GM21529 (cell line): Measurements from ENCODE around the gene NAV3.

ENCODE experiments used
- ATAC-seq: cut with Tn5 transposase; IDR thresholded peaks from one replicate; pipeline ENCODE4 v1.9.1; 2021; ENCODE audit not compliant: unreplicated experiment

Gene NAV3

DNA sequence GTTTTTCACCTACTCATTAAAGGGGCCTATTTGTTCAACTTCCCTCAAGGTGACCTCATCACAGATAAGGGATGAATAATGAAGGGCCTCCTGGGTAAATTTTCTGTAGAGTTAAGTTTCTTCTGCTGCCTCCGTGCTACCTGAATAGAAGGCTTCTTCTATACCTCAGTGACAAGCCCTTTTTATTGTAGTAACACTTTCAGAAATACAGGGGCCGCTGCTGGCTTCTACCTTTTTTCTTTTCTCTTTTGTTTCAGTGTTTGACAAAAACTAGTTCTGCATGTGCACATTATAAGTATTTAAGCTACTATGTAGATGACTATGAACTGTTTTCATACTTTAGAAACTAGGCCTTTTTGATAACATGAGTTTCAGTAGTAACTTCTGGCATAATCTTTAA is 207.0 kb downstream of the NAV3 start:
- ATAC-seq = no peak

GRCh38 chr12:78038541-78038940 is 207.8 kb downstream of the NAV3 start:
- no peak for ATAC-seq

DNA sequence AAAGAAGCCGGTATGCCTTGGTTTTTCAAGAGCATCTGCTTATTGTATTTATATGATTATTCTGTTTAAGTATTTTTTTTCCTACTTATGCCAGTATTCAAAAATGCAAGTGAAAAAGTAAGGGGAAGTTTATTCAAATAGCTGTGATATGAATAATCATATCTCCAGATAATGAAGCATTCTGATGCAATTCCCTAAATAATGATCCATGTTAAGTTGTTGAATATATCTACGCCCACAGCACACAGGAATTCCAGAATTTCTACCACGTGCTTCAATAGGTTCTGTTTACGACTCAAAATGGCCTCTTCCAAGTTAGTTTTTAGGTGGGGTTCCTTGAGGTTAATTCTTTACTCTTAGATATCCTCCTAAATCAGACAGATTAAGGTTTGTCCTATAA is 208.3 kb downstream of the NAV3 start:
- ATAC-seq = no peak

GRCh38 chr12:78040111-78040510 is 209.4 kb downstream of the NAV3 start:
- ATAC-seq = no peak

DNA sequence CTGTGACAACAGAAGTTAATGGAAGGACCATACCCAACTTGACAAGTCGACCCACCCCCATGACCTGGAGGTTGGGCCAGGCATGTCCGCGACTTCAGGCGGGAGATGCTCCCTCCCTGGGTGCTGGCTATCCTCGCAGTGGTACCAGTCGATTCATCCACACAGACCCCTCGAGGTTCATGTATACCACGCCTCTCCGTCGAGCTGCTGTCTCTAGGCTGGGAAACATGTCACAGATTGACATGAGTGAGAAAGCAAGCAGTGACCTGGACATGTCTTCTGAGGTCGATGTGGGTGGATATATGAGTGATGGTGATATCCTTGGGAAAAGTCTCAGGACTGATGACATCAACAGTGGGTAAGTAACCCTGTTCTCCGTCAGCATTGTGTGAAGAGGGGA is 220.1 kb downstream of the NAV3 start:
- ATAC-seq = no peak

GRCh38 chr12:78055545-78055944 is 224.9 kb downstream of the NAV3 start:
- no peak for ATAC-seq

DNA sequence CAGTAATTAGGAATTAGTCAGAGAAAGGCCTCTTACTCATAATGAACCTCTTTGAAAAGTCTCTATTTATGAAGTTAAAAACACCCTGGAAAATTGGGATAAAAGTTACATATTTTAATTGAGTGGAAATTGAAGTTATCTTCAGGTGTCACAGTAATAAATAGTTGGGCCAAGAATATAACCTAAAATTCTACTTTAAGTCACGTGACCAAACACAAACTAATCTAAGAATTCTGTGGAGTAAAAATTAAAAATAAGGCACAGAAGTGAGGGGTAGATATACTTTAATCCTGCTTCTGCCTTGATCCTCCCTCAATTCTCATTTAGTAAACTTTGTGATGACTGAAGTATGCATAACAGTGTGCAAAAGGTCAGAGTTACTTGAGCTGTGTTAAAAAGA is 226.4 kb downstream of the NAV3 start:
- no peak for ATAC-seq

- no peak for ATAC-seq
These were observed 229.5 kb downstream of the NAV3 start for GRCh38 chr12:78060186-78060585.

- no peak for ATAC-seq
These were observed 232.1 kb downstream of the NAV3 start for GRCh38 chr12:78062786-78063185.

- no peak for ATAC-seq
These were observed 251.1 kb downstream of the NAV3 start for GRCh38 chr12:78081590-78082314.

- no peak for ATAC-seq
These were observed 255.0 kb downstream of the NAV3 start for GRCh38 chr12:78085542-78086182.

DNA sequence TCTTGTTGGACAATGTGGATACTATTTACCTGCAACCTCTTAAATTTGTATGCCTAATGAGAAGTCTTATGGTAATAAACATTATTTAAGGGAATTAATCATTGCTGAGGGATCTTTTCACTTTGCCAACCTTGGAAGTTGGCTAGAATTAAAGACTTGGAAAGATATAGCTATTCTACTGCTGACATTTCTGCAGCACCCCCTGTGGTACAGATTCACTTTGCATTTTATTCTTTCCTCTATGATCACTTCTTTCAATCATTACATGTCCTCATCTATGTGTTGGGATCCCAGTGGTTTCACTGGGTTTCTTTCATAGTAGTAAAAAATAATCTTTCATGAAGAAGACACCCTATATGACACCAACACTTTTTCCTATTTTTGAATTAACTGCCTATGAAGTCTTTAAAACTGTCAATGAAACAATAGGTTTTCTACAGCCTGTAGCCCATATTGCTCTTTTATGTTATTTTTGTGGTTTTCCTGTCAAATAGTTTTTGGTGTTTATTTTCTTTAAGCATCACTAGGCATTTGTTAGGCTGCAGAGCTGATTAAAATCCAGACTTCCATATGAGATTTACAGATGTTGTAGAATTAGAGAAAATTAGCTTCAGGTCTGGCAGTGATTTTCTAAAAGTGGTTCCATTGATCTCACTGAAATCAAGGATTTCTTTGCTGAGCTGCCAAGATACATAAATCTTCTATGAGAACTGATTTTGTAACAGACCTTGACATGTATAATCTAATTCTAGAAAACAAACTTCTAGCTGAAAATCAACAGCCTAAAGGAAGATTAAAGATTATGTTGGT is 256.1 kb downstream of the NAV3 start:
- no peak for ATAC-seq

GRCh38 chr12:78087363-78087675 is 256.6 kb downstream of the NAV3 start:
- no peak for ATAC-seq

GRCh38 chr12:78088391-78088832 is 257.7 kb downstream of the NAV3 start:
- ATAC-seq = peak; percentile 69

- ATAC-seq = no peak
These were observed 259.6 kb downstream of the NAV3 start for GRCh38 chr12:78090266-78090665.

DNA sequence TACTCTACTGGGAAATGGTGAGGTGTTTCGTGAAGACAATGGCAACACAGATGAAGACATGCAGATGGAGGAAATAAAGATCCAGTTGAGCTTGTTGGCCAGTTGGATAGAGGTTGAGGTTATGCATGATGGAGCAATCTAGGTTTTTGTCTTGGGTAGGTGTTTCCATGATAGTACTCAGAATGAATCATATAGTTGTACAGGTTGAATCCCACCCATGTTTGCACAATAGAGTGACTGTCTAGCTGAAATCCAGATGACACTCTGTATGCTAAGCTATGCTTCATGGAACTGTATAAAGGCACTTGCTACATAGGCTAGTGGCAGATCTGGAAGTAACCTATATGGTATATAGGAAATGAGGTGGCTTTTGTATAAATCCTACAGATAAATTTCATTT is 264.9 kb downstream of the NAV3 start:
- ATAC-seq = no peak

GRCh38 chr12:78096909-78097597 is 266.4 kb downstream of the NAV3 start:
- ATAC-seq = no peak

DNA sequence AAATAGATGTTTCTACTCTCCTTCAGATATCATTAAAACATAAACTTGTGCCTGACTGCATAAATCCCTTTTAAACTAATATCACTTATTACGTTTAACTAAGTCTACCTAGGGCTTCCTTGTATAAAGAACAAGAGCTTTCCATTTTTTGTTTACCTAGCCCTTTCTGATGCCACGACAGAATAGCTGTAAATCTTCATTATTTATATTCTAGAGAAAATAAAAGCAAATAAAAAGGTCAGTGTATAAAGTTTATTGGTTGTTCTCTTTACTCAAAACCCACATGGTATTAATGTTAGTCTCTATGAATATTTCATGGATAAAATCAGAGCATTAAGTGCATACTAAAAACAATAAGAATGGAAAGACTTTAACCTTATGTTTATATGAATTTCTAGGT is 269.1 kb downstream of the NAV3 start:
- ATAC-seq = no peak

DNA sequence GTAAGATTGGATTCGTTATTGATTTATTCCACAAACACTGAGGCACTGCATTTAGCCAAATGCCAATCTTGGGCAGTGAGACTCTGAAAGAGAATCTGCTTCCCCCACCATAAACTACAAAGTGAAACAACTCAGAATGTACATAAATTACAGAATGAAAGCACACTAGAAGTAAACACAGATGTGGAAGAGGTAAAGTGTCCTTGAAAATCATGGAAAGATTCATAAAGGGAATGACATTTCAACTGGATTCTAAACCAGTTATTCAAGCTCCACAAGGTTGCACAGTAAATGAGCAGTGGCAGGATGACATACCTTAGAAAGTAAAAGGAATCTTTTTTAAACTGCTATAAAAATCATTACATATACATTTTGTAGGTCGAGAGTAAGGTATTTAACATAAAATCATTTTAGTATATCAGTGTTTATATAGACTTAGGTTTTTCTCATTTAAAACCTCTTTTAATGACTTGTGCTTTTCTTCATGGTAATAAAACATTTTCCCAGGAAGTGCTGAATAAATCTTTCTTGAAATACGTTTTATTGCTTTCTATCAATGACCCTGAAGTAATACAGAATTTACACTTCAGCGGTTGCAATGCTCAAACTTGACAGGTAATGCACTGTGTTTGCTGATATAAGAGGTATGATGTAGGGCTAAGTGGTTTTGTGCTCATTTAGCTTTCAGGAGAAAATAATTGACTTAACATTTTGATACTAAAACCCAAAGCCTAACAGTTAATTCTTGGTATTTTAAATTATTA is 270.6 kb downstream of the NAV3 start:
- no peak for ATAC-seq

GRCh38 chr12:78101946-78102635 is 271.4 kb downstream of the NAV3 start:
- no peak for ATAC-seq
